Activated naive CD4-positive, alpha-beta T cell (primary cell): ENCODE data around the gene ZNF117.
"Not testable (repeated sequence)": the region's sequence is repeated elsewhere in the genome, so short reads cannot be mapped to it uniquely, and the experiment has no call there.

Experiments
- DNase-seq, 4 experiments: peaks; one replicate each; lab custom pipeline; 2025; lab: John Stamatoyannopoulos, UW

The ZNF117 gene

GRCh38 chr7:64997164-64997908 lies 6.5 kb upstream of the ZNF117 start:
- no peak for DNase-seq

GRCh38 chr7:64996305-64996704 lies 5.5 kb upstream of the ZNF117 start:
- no peak for DNase-seq

GRCh38 chr7:64993901-64994300 lies 3.1 kb upstream of the ZNF117 start:
- DNase-seq = no peak

- no peak for DNase-seq
These were observed 2.1 kb upstream of the ZNF117 start for GRCh38 chr7:64992971-64993370.

GRCh38 chr7:64990216-64990615 lies 620 bp downstream of the ZNF117 start:
- no peak for DNase-seq

GRCh38 chr7:64978497-64979203 lies 12.2 kb downstream of the ZNF117 start:
- DNase-seq = no peak

GRCh38 chr7:64965594-64965993 lies 25.2 kb downstream of the ZNF117 start:
- no peak for DNase-seq

- no peak for DNase-seq
These were observed 31.6 kb downstream of the ZNF117 start for GRCh38 chr7:64959072-64959747.

GRCh38 chr7:64951250-64951848 lies 39.5 kb downstream of the ZNF117 start:
- no peak for DNase-seq

GRCh38 chr7:64950673-64951072 lies 40.2 kb downstream of the ZNF117 start:
- not testable (repeated sequence) for DNase-seq

GRCh38 chr7:64948774-64949173 lies 42.1 kb downstream of the ZNF117 start:
- DNase-seq = not testable (repeated sequence)

- no peak for DNase-seq
These were observed 43.4 kb downstream of the ZNF117 start for GRCh38 chr7:64947252-64948000.

- DNase-seq = no peak
These were observed 44.1 kb downstream of the ZNF117 start for GRCh38 chr7:64946772-64947171.

- no peak for DNase-seq
These were observed 45.2 kb downstream of the ZNF117 start for GRCh38 chr7:64945503-64946175.

GRCh38 chr7:64944667-64945502 lies 46.0 kb downstream of the ZNF117 start:
- DNase-seq = not testable (repeated sequence)

- DNase-seq = not testable (repeated sequence)
These were observed 50.8 kb downstream of the ZNF117 start for GRCh38 chr7:64940021-64940420.

- no peak for DNase-seq
These were observed 52.3 kb downstream of the ZNF117 start for GRCh38 chr7:64938540-64938939.

- DNase-seq = no peak
These were observed 56.4 kb downstream of the ZNF117 start for GRCh38 chr7:64934478-64934877.

GRCh38 chr7:64928252-64929187 lies 62.3 kb downstream of the ZNF117 start:
- not testable (repeated sequence) for DNase-seq
